GM19025 (cell line): ENCODE measurements around the gene PATJ.

Source experiments
- ATAC-seq: cut with Tn5 transposase; IDR thresholded peaks from one replicate; pipeline ENCODE4 v1.9.1; 2021; ENCODE audit warnings: mild to moderate bottlenecking, low read depth, moderate library complexity; ENCODE audit not compliant: unreplicated experiment

The PATJ gene

GRCh38 chr1:62071695-62072094 is 329.4 kb downstream of the PATJ start:
- ATAC-seq, result no peak

GRCh38 chr1:62076286-62076685 is 334.0 kb downstream of the PATJ start:
- ATAC-seq, result no peak

- ATAC-seq, result no peak
Observed at GRCh38 chr1:62077821-62078220, 335.5 kb downstream of the PATJ start.

- ATAC-seq, result no peak
Observed at GRCh38 chr1:62082456-62083363, 340.4 kb downstream of the PATJ start.

GRCh38 chr1:62084310-62084890 is 342.1 kb downstream of the PATJ start:
- ATAC-seq, result no peak

- ATAC-seq, result no peak
Observed at GRCh38 chr1:62088439-62088838, 346.2 kb downstream of the PATJ start.

GRCh38 chr1:62089570-62089969 is 347.3 kb downstream of the PATJ start:
- ATAC-seq, result no peak

- ATAC-seq, result no peak
Observed at GRCh38 chr1:62090016-62090415, 347.7 kb downstream of the PATJ start.

GRCh38 chr1:62092110-62092509 is 349.8 kb downstream of the PATJ start:
- no peak for ATAC-seq

- ATAC-seq, result no peak
Observed at GRCh38 chr1:62093261-62093660, 351.0 kb downstream of the PATJ start.

GRCh38 chr1:62097464-62097863 is 355.2 kb downstream of the PATJ start:
- no peak for ATAC-seq

- ATAC-seq, result no peak
Observed at GRCh38 chr1:62100442-62100841, 358.2 kb downstream of the PATJ start.

GRCh38 chr1:62103846-62104245 is 361.6 kb downstream of the PATJ start:
- no peak for ATAC-seq

GRCh38 chr1:62107923-62108322 is 365.6 kb downstream of the PATJ start:
- no peak for ATAC-seq

GRCh38 chr1:62109124-62109523 is 366.8 kb downstream of the PATJ start:
- ATAC-seq, result no peak

GRCh38 chr1:62110198-62110817 is 368.0 kb downstream of the PATJ start:
- no peak for ATAC-seq

GRCh38 chr1:62111084-62111483 is 368.8 kb downstream of the PATJ start:
- no peak for ATAC-seq

- no peak for ATAC-seq
Observed at GRCh38 chr1:62113507-62113906, 371.2 kb downstream of the PATJ start.

GRCh38 chr1:62117018-62117750 is 374.9 kb downstream of the PATJ start:
- no peak for ATAC-seq

GRCh38 chr1:62126579-62127290 is 384.5 kb downstream of the PATJ start:
- no peak for ATAC-seq
